Transverse colon (tissue), 4 donors: ENCODE results near the gene SLC17A7.

Source experiments
- CTCF ChIP-seq, 5 experiments: fragments of 200-600 bp in 3 of 5; fragments of 450-650 bp in 2 of 5; sonication (generic) in 3 of 5; IDR thresholded peaks; 1 replicate in 2 of 5; 2 replicates in 3 of 5; pipeline ENCODE4 v1.5.1; 2016 to 2017; ENCODE audit warnings: antibody characterized with exemption in 5 of 5, inconsistent platforms in 3 of 5, mild to moderate bottlenecking in 2 of 5, moderate library complexity in 1 of 5
- EP300 ChIP-seq: sonication (generic); formaldehyde crosslinking; IDR thresholded peaks from one replicate; pipeline ENCODE4 v1.6.1; 2017; ENCODE audit warnings: antibody characterized with exemption, low read depth
- POLR2A ChIP-seq: fragments of 450-650 bp; IDR thresholded peaks from one replicate; pipeline ENCODE4 v1.6.1; 2016; ENCODE audit warnings: antibody characterized with exemption, mild to moderate bottlenecking, moderate library complexity
- POLR2AphosphoS5 ChIP-seq, 3 donors: sonication (generic); formaldehyde crosslinking; IDR thresholded peaks; one replicate each; pipeline ENCODE4 v1.6.1; 2016; ENCODE audit warnings: antibody characterized with exemption in 3 of 3

DNA sequence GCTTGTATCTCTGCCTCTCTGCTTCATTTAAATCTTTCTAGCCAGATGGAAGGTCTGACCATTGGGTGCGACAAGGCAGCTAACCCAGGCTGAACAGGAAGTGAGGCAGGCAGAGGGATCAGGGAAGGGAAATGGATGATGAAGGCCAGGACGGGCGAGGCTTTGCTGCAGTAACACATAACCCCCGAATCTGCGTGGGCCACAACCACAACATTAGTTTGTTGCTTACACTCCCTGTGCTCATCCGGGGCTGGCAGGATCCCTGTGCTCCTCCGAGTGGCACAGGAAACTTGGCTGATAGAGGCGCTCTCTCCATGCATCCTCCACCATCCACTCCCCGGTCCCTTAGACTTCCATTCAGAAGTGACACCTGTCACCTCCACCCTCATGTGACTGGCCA lies 31.6 kb upstream of the SLC17A7 start:
- TF ChIP-seq POLR2A (no peak), CTCF (IDR thresholded peaks at IDR 0.05) (no peak), POLR2AphosphoS5 (IDR thresholded peaks at IDR 0.05) (no peak), EP300 (no peak)
